ENCODE data around the gene JARID2.
"Not testable (repeated sequence)": the region's sequence is repeated elsewhere in the genome, so short reads cannot be mapped to it uniquely, and the experiment has no call there.

Gene JARID2

GRCh38 chr6:15290962-15291704 lies 45.3 kb downstream of the JARID2 start:
- no peak for DNase-seq

DNA sequence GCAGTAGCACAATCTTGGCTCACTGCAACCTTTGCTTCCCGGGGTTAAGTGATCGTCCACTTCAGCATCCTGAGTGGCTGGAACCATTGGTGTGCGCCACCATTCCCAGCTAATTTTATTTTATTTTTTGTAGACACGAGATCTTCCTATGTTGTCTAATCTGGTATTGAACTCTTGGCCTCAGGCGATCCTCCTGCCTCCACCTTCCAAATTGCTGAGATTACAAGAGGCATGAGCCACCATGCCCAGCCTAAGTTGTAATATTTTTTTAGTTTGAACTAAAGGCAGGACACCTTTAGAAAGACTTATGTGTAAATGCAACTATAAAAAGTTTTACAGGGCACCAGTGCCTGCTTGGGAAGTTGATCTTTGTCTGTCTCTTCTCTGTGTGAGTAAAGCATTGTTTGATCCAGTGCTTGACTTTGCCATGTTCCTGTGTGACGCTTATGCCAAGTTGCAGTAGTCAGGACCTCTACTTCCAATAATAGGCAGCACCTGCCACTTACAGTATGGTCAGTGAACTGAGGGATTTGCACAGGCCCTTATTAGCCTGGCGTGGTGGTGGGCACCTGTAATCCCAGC lies 46.9 kb downstream of the JARID2 start:
- no peak for DNase-seq

DNA sequence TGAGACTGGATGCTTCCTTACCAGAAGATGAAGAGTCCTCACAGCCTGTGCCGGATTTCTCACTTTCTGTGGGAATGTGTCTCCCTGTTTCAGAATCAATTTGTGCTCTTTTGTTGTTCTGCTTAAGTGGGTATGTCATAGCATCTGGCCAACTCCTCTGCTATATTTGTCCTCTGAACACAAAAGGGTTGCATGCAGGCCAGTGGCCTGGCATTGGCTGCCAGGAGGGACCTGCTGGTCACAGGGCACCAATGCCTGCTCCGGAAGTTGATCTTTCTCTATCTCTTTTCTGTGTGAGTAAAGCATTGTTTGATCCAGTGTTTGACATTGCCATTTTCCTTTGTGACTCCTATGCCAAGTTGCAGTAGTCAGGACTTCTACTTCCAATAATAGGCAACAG lies 47.8 kb downstream of the JARID2 start:
- DNase-seq: no peak

DNA sequence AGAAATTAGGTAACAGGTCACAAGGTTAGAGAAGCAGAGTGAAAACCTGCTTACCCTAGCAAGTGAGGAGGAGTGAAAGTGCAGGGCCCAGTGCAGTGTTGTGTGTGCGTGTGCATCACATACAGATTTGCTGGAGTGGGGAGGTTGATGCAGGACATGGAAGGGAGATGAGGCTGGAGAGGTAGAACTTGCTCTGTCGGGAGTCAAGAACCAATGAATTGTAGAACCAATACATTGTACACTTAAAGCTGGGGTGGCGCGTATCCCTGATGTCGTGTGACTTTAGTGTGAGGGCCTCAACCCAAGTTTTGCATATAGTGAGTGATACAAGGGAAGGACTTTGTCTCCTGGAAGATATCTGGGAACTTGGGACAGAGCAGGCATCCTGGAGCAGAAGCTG lies 48.6 kb downstream of the JARID2 start:
- no peak for DNase-seq

- DNase-seq: no peak
Observed at GRCh38 chr6:15296249-15296648, 50.4 kb downstream of the JARID2 start.

GRCh38 chr6:15296735-15297134 lies 50.9 kb downstream of the JARID2 start:
- DNase-seq: peak; percentile 76

DNA sequence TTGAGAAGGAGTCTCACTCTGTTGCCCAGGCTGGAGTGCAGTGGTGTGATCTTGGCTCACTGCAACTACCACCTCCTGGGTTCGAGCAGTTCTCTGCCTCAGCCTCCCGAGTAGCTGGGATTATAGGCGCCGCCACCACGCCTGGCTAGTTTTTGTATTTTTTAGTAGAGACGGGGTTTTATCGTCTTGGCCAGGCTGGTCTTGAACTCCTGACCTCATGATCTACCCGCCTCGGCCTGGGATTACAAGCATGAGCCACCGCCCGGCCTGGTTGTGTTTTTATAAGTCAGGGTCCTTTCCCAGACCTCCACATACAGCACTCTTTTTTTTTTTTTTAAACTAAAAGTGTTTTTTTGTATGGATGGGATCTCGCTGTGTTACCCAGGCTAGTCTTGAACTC lies 51.3 kb downstream of the JARID2 start:
- DNase-seq: not testable (repeated sequence)

DNA sequence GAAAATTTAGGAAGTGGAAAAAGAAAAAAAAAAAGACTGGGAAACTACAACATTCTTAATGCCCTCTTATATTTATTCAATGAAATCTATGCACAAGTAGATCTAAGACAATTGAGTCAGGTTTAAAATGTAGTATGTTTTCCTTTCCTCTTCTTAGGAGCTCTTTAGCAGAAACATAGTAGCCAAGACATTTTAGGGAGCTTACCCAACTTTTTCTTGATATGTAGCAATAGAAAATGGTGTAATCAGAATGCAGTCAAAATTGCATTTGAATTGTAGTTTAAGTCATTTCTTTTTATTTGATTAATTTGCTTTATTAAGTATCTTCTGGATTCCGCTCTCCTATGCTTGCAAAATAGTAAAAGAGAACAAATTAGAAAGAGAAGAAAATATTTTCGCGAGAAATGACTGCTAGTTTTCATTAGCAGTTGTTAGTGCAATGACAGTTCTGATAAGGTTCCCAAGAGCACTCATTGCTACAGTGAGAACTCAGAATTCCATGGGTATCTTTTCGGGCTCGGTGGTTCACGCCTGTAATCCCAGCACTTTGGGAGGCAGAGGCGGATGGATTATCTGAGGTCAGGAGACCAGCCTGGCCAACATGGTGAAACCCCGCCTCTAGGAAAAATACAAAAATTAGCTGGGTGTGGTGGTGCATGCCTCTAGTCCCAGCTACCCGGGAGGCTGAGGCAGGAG lies 52.2 kb downstream of the JARID2 start:
- DNase-seq: no peak

DNA sequence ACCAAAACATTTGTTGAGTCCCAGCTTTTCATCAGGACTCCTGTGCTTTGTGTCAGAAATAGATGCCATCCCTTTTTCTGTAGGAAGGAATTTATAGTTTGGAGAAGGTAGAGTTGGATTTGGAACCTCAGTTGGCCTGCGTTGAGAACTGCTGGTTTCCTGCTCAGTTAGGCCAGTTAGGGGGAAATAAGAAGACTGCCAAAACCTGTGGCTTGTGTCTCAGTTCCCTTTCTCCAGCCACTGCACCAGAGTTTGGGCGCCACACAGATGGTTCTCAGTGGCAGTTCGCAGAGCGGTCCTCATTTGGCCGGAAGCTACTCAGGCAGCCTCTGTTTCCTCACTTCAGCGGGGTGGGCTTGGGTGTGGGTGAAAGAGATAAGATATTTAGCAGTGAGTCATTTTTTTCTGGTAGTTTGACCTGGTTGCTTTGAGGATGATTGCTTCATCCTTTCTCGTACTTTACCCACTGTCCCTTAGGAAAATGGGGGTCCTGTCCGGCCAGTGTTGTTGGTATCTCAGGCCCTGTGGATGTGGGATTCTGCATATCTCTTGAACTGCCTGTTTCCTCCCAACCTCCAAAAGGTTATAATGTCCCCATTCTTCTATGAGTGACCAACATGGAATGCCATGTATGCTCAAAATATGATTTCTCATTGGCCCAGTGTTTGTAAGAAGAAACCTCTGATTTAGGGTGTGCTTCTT lies 53.7 kb downstream of the JARID2 start:
- DNase-seq: peak; percentile 97

DNA sequence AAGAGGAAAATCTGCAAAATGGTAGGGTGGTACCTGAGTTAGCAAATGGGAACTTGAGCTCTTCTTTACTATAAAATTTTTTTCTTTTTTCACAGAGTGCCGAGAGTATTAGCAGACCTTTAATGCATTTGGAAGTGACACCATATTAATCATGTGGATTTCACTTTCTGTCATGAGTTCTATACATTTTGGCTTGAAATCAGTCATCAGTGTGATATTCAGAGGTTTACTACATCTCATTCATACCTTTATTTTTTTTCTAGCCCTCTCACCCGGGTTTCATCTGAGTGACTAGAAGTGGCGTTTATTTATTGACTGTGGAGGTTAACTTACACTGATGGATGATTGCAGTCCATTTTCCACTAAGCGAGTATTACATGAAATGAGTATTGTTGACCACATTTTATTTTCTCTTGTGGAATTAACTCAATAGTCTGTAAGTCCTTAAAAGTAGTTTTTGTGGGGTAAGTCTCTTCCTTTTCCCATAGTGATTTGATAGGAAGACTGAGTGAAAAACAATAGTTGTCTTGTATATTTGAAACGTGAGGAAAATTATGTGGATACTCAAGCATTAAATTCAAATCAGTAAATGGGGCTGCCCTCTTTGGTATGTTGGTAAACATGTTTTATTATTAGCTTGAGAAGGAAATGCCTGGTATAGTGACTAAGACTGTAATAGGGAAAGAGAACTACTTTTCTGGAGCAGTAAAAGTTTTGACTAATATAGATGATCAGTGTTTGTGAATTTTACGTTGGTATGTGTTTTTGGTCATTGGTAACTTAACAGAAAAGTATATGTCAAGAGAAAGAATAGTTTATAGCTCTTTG lies 55.5 kb downstream of the JARID2 start:
- no peak for DNase-seq

GRCh38 chr6:15303162-15303919 lies 57.5 kb downstream of the JARID2 start:
- DNase-seq: peak; percentile 68

GRCh38 chr6:15303920-15304291 lies 58.0 kb downstream of the JARID2 start:
- DNase-seq: no peak

- DNase-seq: peak; percentile 88
Observed at GRCh38 chr6:15304337-15305042, 58.6 kb downstream of the JARID2 start.

- no peak for DNase-seq
Observed at GRCh38 chr6:15305496-15305895, 59.6 kb downstream of the JARID2 start.

GRCh38 chr6:15305909-15306308 lies 60.0 kb downstream of the JARID2 start:
- DNase-seq: no peak

GRCh38 chr6:15308435-15309213 lies 62.8 kb downstream of the JARID2 start:
- no peak for DNase-seq

- no peak for DNase-seq
Observed at GRCh38 chr6:15309611-15310283, 63.9 kb downstream of the JARID2 start.

DNA sequence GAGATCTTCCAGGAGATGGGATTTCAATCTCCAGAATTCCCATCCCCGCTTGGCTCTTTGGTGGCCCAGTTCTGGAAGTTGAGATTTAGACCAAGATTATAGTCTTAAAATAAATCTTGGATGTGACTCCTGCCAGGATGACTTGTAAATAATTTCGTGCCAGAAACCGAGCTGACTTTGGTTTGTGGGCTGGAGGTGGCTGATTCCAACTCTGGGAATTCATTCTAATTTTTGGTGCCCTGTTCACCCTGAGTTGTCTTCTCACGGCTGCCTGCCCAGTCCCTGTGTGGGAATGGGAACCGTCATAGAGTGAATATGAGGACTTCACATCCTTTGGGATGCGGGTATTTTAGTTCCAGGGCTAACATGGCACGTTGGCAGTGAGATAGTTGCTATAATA lies 64.8 kb downstream of the JARID2 start:
- no peak for DNase-seq

GRCh38 chr6:15312500-15312899 lies 66.6 kb downstream of the JARID2 start:
- DNase-seq: no peak

DNA sequence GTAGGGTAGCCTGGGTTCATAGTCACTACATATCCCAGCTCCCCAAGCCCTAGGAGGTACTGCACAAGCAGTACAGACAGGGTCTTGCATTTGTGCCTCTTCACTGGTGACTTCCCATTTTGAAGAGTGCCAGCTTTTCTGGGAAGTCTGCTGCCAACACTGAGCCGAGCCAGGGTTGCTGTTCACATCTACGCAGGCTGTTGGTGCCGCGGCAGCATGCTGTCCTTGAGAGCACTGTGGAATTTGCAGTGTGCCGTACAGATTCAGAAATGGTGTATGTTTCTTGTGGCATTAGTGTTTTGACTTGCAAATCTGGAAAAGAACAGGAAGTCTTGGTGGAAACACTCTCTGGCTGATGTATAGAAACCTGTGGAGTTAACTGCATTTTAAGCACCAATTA lies 67.5 kb downstream of the JARID2 start:
- DNase-seq: no peak

All from hematopoietic multipotent progenitor cell treated with erythropoietin and hydrocortisone succinate and interleukin-3 and kit ligand, for 6 days (in vitro differentiated cells).